Keratinocyte (primary cell): ENCODE data around the gene DUSP14. TPM values are rescaled to one million over a fixed set of nuclear protein-coding genes. Genes with fewer than 3 reads are reported as not detected.

Experiments
- DNase-seq: peaks from one replicate; pipeline ENCODE4 v3.0.0-alpha.2; 2011; ENCODE audit warnings: low read depth, missing footprints, low spot score
- FAIRE-seq: peaks from 2 replicates; lab custom pipeline; 2011; peaks lifted over from hg19 to GRCh38; lab: Jason Lieb, UNC
- H2AFZ ChIP-seq: 2 replicates; pipeline ENCODE4 v1.6.0; 2012; ENCODE audit warnings: low read length, control low read depth, inconsistent platforms; ENCODE audit not compliant: control insufficient read depth
- H3K27ac ChIP-seq: 2 replicates; pipeline ENCODE4 v1.5.1; 2011; ENCODE audit warnings: low read length; ENCODE audit not compliant: control insufficient read depth, insufficient read depth
- H3K27me3 ChIP-seq: 3 replicates; pipeline ENCODE4 v1.6.0; 2011; ENCODE audit warnings: low read length; ENCODE audit not compliant: control insufficient read depth, insufficient read depth; ENCODE audit errors: extremely low read depth
- H3K36me3 ChIP-seq, 2 experiments: 2 replicates in 1 of 2; 3 replicates in 1 of 2; pipeline ENCODE4 v1.5.1; 2011; ENCODE audit warnings: low read length in 2 of 2, mild to moderate bottlenecking in 1 of 2; ENCODE audit not compliant: control insufficient read depth in 2 of 2, insufficient read depth in 2 of 2; ENCODE audit errors: extremely low read depth in 1 of 2
- H3K4me1 ChIP-seq: 3 replicates; pipeline ENCODE4 v1.5.1; 2011; ENCODE audit warnings: low read length; ENCODE audit not compliant: control insufficient read depth, insufficient read depth; ENCODE audit errors: extremely low read depth
- H3K4me2 ChIP-seq: 3 replicates; pipeline ENCODE4 v1.6.0; 2011; ENCODE audit warnings: low read depth, low read length; ENCODE audit not compliant: control insufficient read depth, insufficient read depth; ENCODE audit errors: extremely low read depth
- H3K4me3 ChIP-seq, 3 experiments: fragments of 200-600 bp in 1 of 3; sonication (generic) in 1 of 3; 2 replicates in 2 of 3; 3 replicates in 1 of 3; pipeline ENCODE4 v1.5.1; 2011 to 2016; ENCODE audit warnings: low read length in 3 of 3, mild to moderate bottlenecking in 3 of 3, control low read depth in 2 of 3, inconsistent platforms in 1 of 3, low read depth in 1 of 3, mixed read lengths in 1 of 3, mixed run types in 1 of 3, moderate library complexity in 1 of 3; ENCODE audit not compliant: control insufficient read depth in 2 of 3, insufficient read depth in 2 of 3; ENCODE audit errors: extremely low read depth in 1 of 3
- H3K79me2 ChIP-seq: 2 replicates; pipeline ENCODE4 v1.6.0; 2012; ENCODE audit warnings: low read length; ENCODE audit not compliant: control insufficient read depth, insufficient read depth
- H3K9ac ChIP-seq: 3 replicates; pipeline ENCODE4 v1.6.0; 2011; ENCODE audit warnings: low read length; ENCODE audit not compliant: control insufficient read depth, insufficient read depth; ENCODE audit errors: extremely low read depth
- H3K9me1 ChIP-seq: 3 replicates; pipeline ENCODE4 v1.6.0; 2011; ENCODE audit warnings: low read length; ENCODE audit not compliant: control insufficient read depth, insufficient read depth; ENCODE audit errors: extremely low read depth
- H3K9me3 ChIP-seq: 2 replicates; pipeline ENCODE4 v1.5.1; 2012; ENCODE audit warnings: low read depth, low read length; ENCODE audit not compliant: control insufficient read depth
- H4K20me1 ChIP-seq: 3 replicates; pipeline ENCODE4 v1.6.0; 2011; ENCODE audit warnings: low read length; ENCODE audit not compliant: control insufficient read depth, insufficient read depth; ENCODE audit errors: extremely low read depth
- CTCF ChIP-seq, 3 experiments: IDR thresholded peaks in 1 of 3; conservative IDR thresholded peaks in 1 of 3; optimal IDR thresholded peaks in 1 of 3; 2 replicates in 2 of 3; 3 replicates in 1 of 3; pipeline versions ENCODE3 to v1.5.1; 2011; ENCODE audit warnings: low read length in 3 of 3, mild to moderate bottlenecking in 3 of 3, moderate library complexity in 2 of 3, control low read depth in 1 of 3, inconsistent platforms in 1 of 3; ENCODE audit not compliant: insufficient read depth in 2 of 3; ENCODE audit errors: extremely low read depth in 1 of 3
- EZH2 ChIP-seq: IDR thresholded peaks from one replicate; pipeline ENCODE4 v1.6.1; 2012; ENCODE audit warnings: inconsistent platforms, mild to moderate bottlenecking, low read length, moderate library complexity
- dilution Hi-C: fragments of 300-500 bp; cut with MboI; formaldehyde crosslinking; loops from one replicate; pipeline ENCODE4 v1.7.0; 2020; ENCODE audit warnings: low sequenced_read_pairs; ENCODE audit not compliant: extremely low pct_ligation_motif_present
- polyA plus RNA-seq, 5 experiments: library from polyadenylated mRNA; depleted of rRNA in 3 of 5; stranded (reverse) in 3 of 5; stranded (forward) in 1 of 5; unstranded in 1 of 5; fragments of >200 nt; gene quantifications; 1 replicate in 1 of 5; 2 replicates in 3 of 5; 3 replicates in 1 of 5; pipeline versions ENCODE4 v1.2.1 to v1.2.3, GENCODE V29; 2011 to 2012; ENCODE audit warnings: missing spikeins in 2 of 5, low read depth in 1 of 5, low replicate concordance in 1 of 5

Gene DUSP14
- polyA plus RNA-seq, 1 donor (not counting 4 experiments of a cell fraction or from before 2014, with no cell fraction given), result 169 TPM

- FAIRE-seq (no peak), DNase-seq (no peak)
- TF ChIP-seq CTCF (optimal IDR thresholded peaks at IDR 0.05 in 1 of 3, IDR thresholded peaks at IDR 0.05 in 1 of 3, conservative IDR thresholded peaks at IDR 0.05 in 1 of 3; ENCODE audit: extremely low read depth in 1 of 3, insufficient read depth in 2 of 3, low read length in 3 of 3) (no peak), EZH2 (no peak)
These were observed 28.0 kb upstream of the DUSP14 start for GRCh38 chr17:37461668-37462067.

GRCh38 chr17:37462492-37462891, 27.2 kb upstream of the DUSP14 start:
- H4K20me1 ChIP-seq, result no peaks in the 10 kb centered on the region
- H3K4me3 ChIP-seq, result no peak overlapping the region
- H3K9ac ChIP-seq, result no peak overlapping the region
- H3K79me2 ChIP-seq, result no peaks in the 10 kb centered on the region
- no peaks in the 10 kb centered on the region for H3K27me3 ChIP-seq
- FAIRE-seq (no peak), DNase-seq (no peak)
- H3K27ac ChIP-seq, result no peak overlapping the region
- peaks cover 0 to 9% of the 10 kb centered on the region in 2 experiments for H3K36me3 ChIP-seq
- no peaks in the 10 kb centered on the region for H3K9me1 ChIP-seq
- H2AFZ ChIP-seq, result no peak overlapping the region
- no peak overlapping the region for H3K4me2 ChIP-seq
- peaks cover 19% of the 10 kb centered on the region for H3K4me1 ChIP-seq
- dilution Hi-C loops, result no loop called here
- no peaks in the 10 kb centered on the region for H3K9me3 ChIP-seq
- no peak for TF ChIP-seq CTCF (optimal IDR thresholded peaks at IDR 0.05 in 1 of 3, IDR thresholded peaks at IDR 0.05 in 1 of 3, conservative IDR thresholded peaks at IDR 0.05 in 1 of 3; ENCODE audit: extremely low read depth in 1 of 3, insufficient read depth in 2 of 3, low read length in 3 of 3)

More at GRCh38 chr17:37461668-37462067, 28.0 kb upstream of the DUSP14 start:
- H3K4me2 ChIP-seq, result no peak overlapping the region
- peaks cover 17% of the 10 kb centered on the region for H3K4me1 ChIP-seq
- H3K9ac ChIP-seq, result no peak overlapping the region
- no peak overlapping the region for H3K4me3 ChIP-seq
- H2AFZ ChIP-seq, result no peak overlapping the region
- H3K36me3 ChIP-seq, result peaks cover 0 to 8% of the 10 kb centered on the region in 2 experiments
- no peaks in the 10 kb centered on the region for H3K79me2 ChIP-seq
- no peak overlapping the region for H3K27ac ChIP-seq
- no peaks in the 10 kb centered on the region for H3K9me1 ChIP-seq
- no peaks in the 10 kb centered on the region for H4K20me1 ChIP-seq
- H3K9me3 ChIP-seq, result no peaks in the 10 kb centered on the region
- no peaks in the 10 kb centered on the region for H3K27me3 ChIP-seq
- dilution Hi-C loops, result no loop called here
